GM18909 (cell line): ENCODE results near the gene SEPTIN2.
"Not testable (repeated sequence)": the region's sequence is repeated elsewhere in the genome, so short reads cannot be mapped to it uniquely, and the experiment has no call there.

Experiments
- ATAC-seq: cut with Tn5 transposase; IDR thresholded peaks from one replicate; pipeline ENCODE4 v1.9.1; 2021; ENCODE audit warnings: mild to moderate bottlenecking; ENCODE audit not compliant: unreplicated experiment, poor library complexity

Gene SEPTIN2

DNA sequence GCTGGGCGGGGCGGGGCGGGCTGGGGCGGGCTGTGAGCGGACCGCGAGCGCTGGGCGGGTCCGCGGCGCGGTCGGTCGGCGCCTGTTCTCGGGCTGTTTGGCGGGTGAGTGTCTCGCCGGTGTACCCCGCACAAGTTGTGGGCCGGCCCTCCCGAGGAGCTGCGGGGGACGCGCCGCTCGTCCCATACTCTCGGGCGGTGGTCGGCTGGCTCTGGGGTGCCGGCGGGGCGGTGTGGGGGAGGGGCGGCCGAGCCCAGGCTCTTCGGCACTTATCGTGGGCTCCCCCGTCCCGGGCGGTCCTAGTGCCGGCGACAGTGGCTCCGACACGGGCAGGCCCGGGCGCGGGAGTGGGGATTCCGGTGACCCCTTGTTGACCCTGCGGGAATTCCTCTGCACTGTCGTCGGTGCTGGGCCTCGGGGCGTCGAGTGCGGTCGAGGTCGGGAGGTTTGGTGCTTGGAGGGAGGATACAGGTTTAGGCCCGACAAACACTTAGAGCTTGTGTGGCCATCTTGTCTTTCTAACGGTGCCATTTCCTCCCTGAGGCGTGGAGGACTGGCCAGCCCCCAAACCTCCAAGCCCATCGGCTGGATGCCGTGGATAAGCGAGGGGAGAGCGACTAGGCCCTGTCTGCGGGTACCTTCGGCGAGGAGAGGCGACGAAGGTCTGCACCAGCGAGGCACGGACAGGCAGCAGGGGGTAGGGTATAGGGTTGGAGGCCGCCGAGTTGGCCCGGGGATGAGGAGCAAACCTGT, at the start of gene SEPTIN2:
TSS of gene SEPTIN2 (plus strand) at position 47 of the 753 bp plus-strand sequence. CDS start 8,308 bp downstream, outside the sequence.
- ATAC-seq, result peak; percentile 39

DNA sequence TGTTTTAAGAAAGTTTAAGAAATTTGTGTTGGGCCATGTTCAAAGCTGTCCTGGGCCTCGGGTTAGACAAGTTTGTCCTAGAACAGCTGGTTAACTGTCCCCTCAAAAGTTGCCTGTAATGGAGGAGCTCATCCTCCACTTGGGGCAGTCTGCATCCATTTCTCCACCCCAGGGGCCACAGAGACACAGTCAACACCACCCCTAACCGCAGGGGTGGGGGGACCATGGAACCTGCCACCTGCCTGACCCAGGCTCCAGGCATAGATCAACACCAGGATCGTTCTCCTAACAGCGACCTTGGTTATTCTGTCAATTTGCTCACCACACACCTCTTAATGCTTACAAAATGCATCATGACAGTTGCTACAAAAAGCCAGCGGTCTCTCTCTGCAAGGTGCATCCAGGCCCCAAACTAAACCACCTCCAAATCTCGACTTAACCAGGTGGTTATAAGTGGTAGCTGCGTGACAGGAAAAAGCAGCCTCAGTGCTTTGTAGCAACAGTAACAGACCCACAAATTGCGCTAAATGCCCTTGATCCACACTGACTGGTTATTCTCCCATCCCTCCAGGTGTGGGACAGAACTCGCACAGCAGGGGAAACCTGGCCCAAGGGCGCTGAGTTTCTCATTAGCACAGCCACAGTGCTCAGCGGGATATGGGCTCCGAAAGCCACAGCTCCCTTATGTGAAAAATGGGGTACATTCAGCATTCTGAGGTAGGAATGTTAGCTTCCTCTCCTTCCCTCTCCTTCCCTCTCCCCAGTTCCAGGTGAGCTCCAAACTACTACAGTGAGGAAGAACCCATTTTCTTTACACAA, 48.3 kb upstream of the SEPTIN2 start:
- no peak for ATAC-seq

DNA sequence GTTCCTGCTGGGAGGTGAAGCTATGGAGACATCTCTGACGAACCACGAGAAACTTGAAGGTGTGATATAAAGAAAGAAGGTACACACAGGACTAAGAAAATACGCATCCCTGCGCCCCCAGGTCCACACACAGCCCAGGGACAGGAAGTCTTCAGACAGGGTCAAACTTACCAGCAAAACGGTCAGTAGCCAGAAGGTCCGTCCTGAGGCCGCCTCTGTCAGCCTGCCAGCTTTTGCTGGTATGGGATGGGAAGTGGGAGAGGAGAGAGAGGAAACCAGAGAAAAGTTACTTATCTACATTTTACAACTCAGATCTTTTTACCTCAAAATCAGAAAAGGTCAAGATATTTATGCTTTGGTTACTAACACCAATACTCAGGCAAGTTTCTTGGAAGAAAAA, 47.4 kb upstream of the SEPTIN2 start:
- no peak for ATAC-seq

DNA sequence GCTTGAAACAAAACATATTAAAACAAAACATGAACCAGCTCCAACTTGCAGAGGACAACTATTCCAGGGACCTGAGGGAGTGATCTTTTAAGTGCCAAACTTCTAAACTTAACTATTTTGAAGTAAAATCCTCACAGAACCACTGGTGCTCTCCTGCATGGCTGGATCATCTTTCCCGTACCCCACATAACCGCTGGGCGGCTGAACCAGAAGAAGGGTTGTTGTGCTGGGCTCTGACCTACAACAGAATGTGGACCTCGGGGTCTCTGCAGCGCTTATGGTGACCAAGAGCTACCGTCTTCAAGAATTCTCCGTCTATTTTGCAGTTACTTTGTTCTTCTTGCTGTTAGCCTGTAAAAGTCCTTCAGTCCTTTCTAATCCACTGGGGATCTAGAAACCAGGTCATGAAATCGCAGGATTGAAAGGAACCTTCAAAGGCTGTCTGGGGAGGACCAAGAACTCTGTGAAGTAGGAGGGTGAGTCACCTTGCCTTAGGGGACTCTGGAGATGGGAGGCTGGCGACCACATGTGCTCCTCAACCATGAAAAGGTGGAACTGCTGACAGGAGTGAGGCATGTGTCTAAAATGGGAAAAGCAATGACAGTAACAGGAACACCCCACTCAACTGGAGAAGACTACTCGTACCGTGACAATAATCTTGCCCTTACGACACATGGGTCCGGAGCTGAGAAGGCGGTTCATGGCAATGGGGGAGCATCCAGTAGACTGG, 46.8 kb upstream of the SEPTIN2 start:
- ATAC-seq, result no peak

DNA sequence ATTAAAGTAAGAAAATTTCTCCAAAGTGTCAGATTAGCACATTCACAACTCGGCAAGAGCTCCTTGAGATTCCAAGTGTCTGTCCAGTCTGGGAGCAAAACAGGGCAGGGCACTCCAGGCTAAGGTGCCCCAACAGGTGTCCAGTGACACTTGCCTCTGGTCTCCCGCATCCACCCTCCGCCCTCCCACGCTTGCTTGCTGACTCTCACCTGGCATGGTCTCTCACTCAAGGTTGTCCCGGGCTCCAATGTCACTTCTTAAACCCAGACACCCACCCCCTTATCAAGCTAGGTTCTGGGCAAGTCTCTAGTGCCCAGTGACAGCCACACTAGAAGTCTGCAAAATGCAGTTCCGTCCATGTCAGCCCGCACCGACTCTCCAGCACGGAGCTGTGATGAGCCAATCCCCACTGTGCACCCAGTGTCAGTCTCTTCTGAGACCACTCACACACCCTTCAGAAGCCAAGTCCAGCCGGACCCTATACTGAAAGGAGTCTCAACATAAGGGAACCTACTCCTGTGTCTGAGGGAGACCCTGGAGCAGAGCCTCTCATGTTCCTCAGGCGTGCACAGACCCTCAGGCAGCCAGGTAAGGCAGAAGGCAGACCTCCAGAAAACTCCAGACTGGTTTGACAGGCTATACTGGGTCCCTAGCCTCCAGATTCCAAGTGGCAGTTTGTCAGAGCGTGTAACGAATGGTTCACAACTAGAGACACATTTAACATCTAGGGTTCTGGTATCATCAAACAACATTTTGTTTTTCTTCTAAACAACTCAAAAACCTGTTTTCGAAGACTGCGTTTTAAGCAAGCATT, 45.8 kb upstream of the SEPTIN2 start:
- no peak for ATAC-seq

- no peak for ATAC-seq
Observed at GRCh38 chr2:241270531-241270930, 45.2 kb upstream of the SEPTIN2 start.

- ATAC-seq, result peak; percentile 57
Observed at GRCh38 chr2:241271706-241272302, 43.9 kb upstream of the SEPTIN2 start.

- peak; percentile 60 for ATAC-seq
Observed at GRCh38 chr2:241272303-241273209, 43.2 kb upstream of the SEPTIN2 start.

- no peak for ATAC-seq
Observed at GRCh38 chr2:241273210-241274020, 42.3 kb upstream of the SEPTIN2 start.

- ATAC-seq, result no peak
Observed at GRCh38 chr2:241274127-241274526, 41.6 kb upstream of the SEPTIN2 start.

GRCh38 chr2:241275504-241275903, 40.2 kb upstream of the SEPTIN2 start:
- no peak for ATAC-seq

DNA sequence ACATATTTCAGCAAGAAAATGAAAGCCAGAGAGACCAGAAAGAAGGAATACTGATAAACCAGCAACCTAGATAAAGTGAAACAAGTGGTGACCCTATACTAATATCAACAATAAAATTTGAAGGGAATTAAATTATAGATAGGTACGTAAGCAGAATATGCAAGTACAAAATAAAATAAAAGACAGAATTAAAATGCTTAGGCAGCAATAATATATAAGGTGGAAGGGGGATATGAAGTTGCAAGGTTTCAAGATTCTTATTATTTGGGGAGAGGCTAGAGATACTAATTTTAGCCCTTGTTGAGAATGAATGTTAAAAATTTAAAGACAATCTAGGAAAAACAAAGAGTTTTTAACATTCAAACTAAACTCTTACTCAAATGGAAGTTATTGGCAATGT, 39.8 kb upstream of the SEPTIN2 start:
- no peak for ATAC-seq

DNA sequence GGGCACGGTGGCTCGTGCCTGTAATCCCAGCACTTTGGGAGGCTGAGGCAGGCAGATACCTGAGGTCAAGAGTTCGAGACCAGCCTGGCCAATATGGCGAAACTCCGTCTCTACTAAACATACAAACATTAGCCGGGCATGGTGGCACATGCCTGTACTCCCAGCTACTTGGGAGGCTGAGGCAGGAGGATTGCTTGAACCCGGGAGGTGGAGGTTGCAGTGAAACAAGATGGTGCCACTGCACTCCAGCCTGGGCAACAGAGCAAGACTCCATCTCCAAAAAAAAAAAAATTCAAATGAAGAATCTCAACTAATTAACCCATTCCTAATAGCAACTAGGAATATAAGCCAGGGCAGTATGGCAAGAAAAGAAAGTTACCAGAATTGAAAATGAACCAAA, 37.4 kb upstream of the SEPTIN2 start:
- ATAC-seq, result not testable (repeated sequence)

DNA sequence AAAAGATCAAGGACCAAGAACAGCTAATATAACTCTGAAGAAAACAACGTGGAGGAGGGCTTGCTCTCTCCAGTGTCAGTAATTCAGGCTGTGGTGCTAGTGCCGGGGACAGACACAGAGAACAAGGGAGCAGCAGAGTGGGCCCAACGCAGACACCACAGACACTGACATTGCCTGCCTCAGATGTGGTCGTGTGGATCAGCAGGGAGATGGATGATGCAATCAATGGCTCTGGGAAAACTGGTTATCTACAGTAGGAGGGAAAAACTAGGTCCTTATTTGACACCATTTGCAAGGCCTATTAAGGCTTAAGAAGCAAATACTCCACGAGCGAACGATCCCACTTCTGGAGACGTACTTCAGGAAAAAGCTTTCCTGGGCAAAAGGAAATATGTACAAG, 36.3 kb upstream of the SEPTIN2 start:
- ATAC-seq, result no peak

- no peak for ATAC-seq
Observed at GRCh38 chr2:241279828-241280227, 35.9 kb upstream of the SEPTIN2 start.

- no peak for ATAC-seq
Observed at GRCh38 chr2:241280291-241280690, 35.4 kb upstream of the SEPTIN2 start.

GRCh38 chr2:241282555-241282954, 33.2 kb upstream of the SEPTIN2 start:
- no peak for ATAC-seq

GRCh38 chr2:241285596-241285995, 30.1 kb upstream of the SEPTIN2 start:
- ATAC-seq, result no peak
